GM21529 (cell line): Measurements from ENCODE around the gene PTPRU.

Experiments
- ATAC-seq: cut with Tn5 transposase; IDR thresholded peaks from one replicate; pipeline ENCODE4 v1.9.1; 2021; ENCODE audit not compliant: unreplicated experiment

PTPRU gene

GRCh38 chr1:29360768-29361167 lies 124.4 kb downstream of the PTPRU start:
- no peak for ATAC-seq

GRCh38 chr1:29361686-29362085 lies 125.4 kb downstream of the PTPRU start:
- no peak for ATAC-seq

GRCh38 chr1:29362116-29362515 lies 125.8 kb downstream of the PTPRU start:
- no peak for ATAC-seq

DNA sequence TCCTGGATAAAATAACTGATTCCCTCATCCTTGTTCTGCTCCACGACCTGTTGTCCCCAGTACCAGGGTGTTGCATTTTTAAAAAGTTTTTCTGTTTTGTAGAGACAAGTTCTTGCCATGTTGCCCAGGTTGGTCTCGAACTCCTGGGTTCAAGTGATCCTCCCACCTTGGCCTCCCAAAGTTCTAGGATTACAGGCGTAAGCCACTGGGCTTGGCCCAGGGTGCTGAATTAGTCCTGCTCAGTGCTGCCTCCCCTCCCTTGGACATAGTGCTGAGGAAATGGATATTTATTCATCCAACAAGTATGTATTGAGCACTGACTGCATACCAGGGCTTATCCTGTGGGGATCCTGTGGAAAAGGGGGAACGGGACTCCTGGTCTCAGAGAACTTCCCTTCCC lies 126.4 kb downstream of the PTPRU start:
- ATAC-seq, result no peak

- ATAC-seq, result no peak
Measured at GRCh38 chr1:29363536-29363935, 127.2 kb downstream of the PTPRU start.

- no peak for ATAC-seq
Measured at GRCh38 chr1:29364101-29364678, 127.9 kb downstream of the PTPRU start.

GRCh38 chr1:29365906-29366670 lies 129.8 kb downstream of the PTPRU start:
- no peak for ATAC-seq

DNA sequence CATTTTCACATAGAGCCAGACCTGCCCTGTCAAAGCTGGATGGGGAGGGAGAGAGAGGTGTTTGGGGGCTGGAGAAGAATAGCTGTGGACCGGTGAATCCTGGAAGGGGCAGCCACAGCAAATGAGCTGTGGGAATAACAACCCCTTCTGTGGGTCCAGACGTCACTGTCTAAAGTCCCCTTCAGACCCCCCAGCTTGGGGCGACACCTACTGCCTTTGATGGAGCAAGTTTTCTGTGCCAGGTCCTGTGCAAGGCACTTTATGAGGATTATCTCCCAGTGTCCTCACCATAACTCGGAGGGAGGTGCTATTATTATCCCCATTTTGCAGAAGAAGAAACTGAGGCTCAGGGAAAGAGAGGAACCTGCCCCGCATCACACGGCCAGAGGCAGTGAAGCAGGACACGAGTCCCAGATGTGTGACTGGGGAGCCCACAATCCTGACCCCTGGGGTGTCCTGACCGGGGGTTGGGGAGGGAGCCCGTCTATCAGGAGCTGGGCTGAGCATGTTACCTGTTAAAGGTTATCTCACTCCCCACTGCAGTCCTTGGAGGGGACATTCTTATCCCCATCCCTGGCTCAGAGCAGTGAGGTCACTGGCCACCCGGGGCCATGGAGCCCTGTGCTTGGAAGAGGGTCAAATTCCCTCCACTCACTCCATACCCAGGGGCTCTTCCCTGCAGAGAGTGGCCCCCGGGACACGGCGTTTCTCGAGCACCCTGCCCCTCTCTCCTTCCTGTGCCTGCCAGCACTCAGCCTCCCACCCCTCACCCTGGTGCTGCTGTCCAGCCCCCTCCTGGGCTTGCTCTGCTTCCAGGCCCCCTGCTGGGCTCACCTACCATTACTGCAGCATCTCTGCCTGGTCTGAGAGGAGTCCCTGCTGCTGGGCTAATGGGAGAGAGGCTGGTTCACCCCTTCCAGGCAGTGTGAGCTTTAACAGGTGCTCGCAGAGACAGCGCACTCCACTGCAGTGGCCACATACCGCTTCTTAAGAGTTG lies 132.9 kb downstream of the PTPRU start:
- ATAC-seq, result no peak

- no peak for ATAC-seq
Measured at GRCh38 chr1:29370067-29370466, 133.7 kb downstream of the PTPRU start.

DNA sequence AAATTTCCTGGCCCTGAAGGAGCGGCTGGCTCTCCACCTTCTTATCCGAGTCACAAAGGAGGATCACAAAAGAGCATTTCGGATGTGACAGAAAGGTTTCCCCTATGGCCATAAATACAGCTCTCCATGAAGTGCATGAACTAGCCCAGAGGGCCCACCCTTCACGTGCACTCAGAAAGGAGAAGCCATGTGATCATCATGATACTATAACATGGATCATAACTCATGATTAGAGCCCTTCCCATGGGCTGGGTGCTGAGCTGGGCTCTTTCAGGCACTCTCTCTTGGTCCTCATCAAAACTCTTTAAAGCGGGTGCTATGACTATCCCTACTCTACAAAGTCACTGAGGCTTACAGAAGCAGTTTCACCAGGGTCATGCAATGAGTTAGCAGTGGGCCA lies 135.0 kb downstream of the PTPRU start:
- no peak for ATAC-seq

GRCh38 chr1:29372108-29372507 lies 135.8 kb downstream of the PTPRU start:
- no peak for ATAC-seq
